Breast epithelium (tissue), 3 donors: Measurements from ENCODE around the gene GARS1.

Experiments used
- POLR2A ChIP-seq: fragments of 450-650 bp; IDR thresholded peaks from one replicate; pipeline ENCODE4 v1.6.1; 2016; ENCODE audit warnings: antibody characterized with exemption, mild to moderate bottlenecking, moderate library complexity
- TF ChIP-seq, protein P1 (sequence below), 3 donors: fragments of 450-650 bp; IDR thresholded peaks; one replicate each; pipeline ENCODE4 v1.5.1; 2016 to 2017; ENCODE audit warnings: antibody characterized with exemption in 3 of 3, mild to moderate bottlenecking in 3 of 3, moderate library complexity in 3 of 3

DNA sequence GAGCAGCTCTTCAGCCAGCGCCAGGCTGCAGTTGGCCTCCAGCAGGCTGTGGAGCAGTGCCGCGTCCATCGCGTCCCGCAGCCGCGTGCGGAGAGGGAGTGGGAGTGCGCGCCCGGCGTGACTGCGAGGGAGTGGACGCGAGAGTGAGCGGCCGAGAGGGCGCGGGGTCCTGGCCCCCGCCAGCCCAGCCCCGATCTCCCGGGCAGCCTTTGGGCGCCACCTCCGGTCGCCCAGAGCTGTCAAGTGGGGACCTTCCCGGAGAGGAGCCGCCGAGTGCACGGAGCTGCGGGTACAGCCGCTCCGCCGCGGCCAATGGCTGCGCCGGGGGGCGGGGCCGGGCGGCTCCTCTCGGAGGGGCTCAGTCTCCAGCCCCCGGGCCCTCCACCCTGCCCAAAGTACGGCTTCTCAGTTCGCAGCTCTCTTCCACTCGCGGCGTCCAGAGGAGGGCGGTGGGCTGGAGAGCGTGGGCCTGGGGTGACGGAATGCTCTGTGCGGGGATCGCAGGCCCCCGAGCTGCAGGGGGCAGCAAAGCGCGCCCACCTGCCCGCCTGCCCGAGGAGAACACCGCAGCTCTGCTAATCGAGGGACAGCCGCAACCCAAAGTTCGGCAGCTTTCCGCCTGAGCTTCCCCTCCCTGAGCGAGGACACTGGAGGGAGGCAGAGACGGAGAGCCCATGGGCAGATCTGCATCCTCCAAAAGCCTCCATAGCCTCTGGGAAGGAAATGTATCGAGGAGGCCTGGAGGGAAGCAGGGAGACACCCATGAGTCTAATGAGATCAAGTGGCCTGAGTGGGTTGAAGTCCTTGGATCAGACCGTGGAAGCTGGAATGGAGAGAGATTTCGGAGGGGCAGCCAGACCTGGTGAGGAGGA, 87.8 kb downstream of the GARS1 start, which contains the start of gene CRHR2:
- TF ChIP-seq, protein P1, sequence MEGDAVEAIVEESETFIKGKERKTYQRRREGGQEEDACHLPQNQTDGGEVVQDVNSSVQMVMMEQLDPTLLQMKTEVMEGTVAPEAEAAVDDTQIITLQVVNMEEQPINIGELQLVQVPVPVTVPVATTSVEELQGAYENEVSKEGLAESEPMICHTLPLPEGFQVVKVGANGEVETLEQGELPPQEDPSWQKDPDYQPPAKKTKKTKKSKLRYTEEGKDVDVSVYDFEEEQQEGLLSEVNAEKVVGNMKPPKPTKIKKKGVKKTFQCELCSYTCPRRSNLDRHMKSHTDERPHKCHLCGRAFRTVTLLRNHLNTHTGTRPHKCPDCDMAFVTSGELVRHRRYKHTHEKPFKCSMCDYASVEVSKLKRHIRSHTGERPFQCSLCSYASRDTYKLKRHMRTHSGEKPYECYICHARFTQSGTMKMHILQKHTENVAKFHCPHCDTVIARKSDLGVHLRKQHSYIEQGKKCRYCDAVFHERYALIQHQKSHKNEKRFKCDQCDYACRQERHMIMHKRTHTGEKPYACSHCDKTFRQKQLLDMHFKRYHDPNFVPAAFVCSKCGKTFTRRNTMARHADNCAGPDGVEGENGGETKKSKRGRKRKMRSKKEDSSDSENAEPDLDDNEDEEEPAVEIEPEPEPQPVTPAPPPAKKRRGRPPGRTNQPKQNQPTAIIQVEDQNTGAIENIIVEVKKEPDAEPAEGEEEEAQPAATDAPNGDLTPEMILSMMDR (IDR thresholded peaks at IDR 0.05): peak in 1 of 3 donors; percentile 9
- no peak for TF ChIP-seq POLR2A
